Measurements from ENCODE around the gene MPO. TPM values are rescaled to one million over a fixed set of nuclear protein-coding genes. Genes with fewer than 3 reads are reported as not detected.

The MPO gene
- total RNA-seq, 1 experiment from 2014 or later = not detected

GRCh38 chr17:58234512-58234911 is 46.2 kb downstream of the MPO start:
- no peak overlapping the region for H3K27ac Mint-ChIP-seq
- no peak overlapping the region for H3K14ac ChIP-seq (ENCODE audit: insufficient read depth, low read length)
- H3K36me3 Mint-ChIP-seq (ENCODE audit: insufficient read depth in 1 of 3, low read depth in 3 of 3) = no peaks in the 10 kb centered on the region
- H4K5ac ChIP-seq (ENCODE audit: insufficient read length, low read depth, low read length) = no peak overlapping the region
- H2AK5ac ChIP-seq (ENCODE audit: insufficient read length, low read length) = no peak overlapping the region
- no peak overlapping the region for H2AFZ ChIP-seq (ENCODE audit: low read length)
- H3K9ac ChIP-seq (ENCODE audit: extremely low read depth, insufficient read length, low read length) = no peak overlapping the region
- H2BK20ac ChIP-seq (ENCODE audit: low read depth, low read length, poor library complexity, severe bottlenecking) = no peak overlapping the region
- no peak overlapping the region for H3K4me2 ChIP-seq (ENCODE audit: insufficient read depth, insufficient read length, low read length)
- no peaks in the 10 kb centered on the region for H3K4me1 ChIP-seq (ENCODE audit: insufficient read depth, low read length)
- no peak overlapping the region for H2BK12ac ChIP-seq (ENCODE audit: insufficient read length, low read depth, low read length)
- no peaks in the 10 kb centered on the region for H3K79me2 ChIP-seq (ENCODE audit: insufficient read depth, low read length)
- no peak overlapping the region for H2BK120ac ChIP-seq (ENCODE audit: low read depth, low read length, poor library complexity, severe bottlenecking)
- no peak overlapping the region for H3K56ac ChIP-seq (ENCODE audit: insufficient read length, low read depth, low read length)
- no peaks in the 10 kb centered on the region for H3K79me1 ChIP-seq (ENCODE audit: insufficient read depth, low read depth, low read length, poor library complexity, severe bottlenecking)
- no peak overlapping the region for H4K91ac ChIP-seq (ENCODE audit: insufficient read length, low read depth, low read length)
- H3K23ac ChIP-seq (ENCODE audit: insufficient read length, low read depth, low read length) = no peak overlapping the region
- H3K9me3 Mint-ChIP-seq = no peaks in the 10 kb centered on the region
- TF ChIP-seq CTCF (conservative IDR thresholded peaks at IDR 0.05) = no peak
- H3K18ac ChIP-seq (ENCODE audit: insufficient read length, low read depth, low read length) = no peak overlapping the region
- no peaks in the 10 kb centered on the region for H4K20me1 ChIP-seq (ENCODE audit: control insufficient read depth, insufficient read depth, insufficient read length)
- no peaks in the 10 kb centered on the region for H3K23me2 ChIP-seq (ENCODE audit: insufficient read length, low read depth, low read length, poor library complexity, severe bottlenecking)
- no peak overlapping the region for H3K27ac ChIP-seq (ENCODE audit: insufficient read length, low read depth, low read length)
- H2BK5ac ChIP-seq (ENCODE audit: insufficient read length, low read length) = no peak overlapping the region
- 0 out of 2 replicates have a peak, but pooled peaks cover 2% of the 10 kb centered on the region for H3K27me3 ChIP-seq (ENCODE audit: insufficient read depth, low read length)
- peaks cover 5 to 6% of the 10 kb centered on the region in 2 experiments; a peak in 3 of 4 replicates for H3K4me1 Mint-ChIP-seq
- no peaks in the 10 kb centered on the region for H3K9me3 ChIP-seq (ENCODE audit: control insufficient read depth, low read depth, low read length)
- no peak for DNase-seq
- H2BK15ac ChIP-seq (ENCODE audit: low read depth, low read length) = no peak overlapping the region
- H3K4me3 Mint-ChIP-seq = no peak overlapping the region
- peaks cover 62% of the 10 kb centered on the region for H3K27me3 Mint-ChIP-seq (ENCODE audit: low read depth)
- no peak overlapping the region for H3K4ac ChIP-seq (ENCODE audit: low read depth, low read length)
- no peak overlapping the region for H4K8ac ChIP-seq (replicated peaks; ENCODE audit: insufficient read length, low read depth, low read length)
- H3T11ph ChIP-seq (ENCODE audit: low read length) = no peak overlapping the region
- no CpG with 5 or more reads among the region's 3 CpGs for WGBS (ENCODE audit: extremely low coverage, insufficient read length, low lambda C conversion rate)
